HG02588 (cell line): ENCODE data around the gene DNAJC3.
"Not testable (repeated sequence)": the region's sequence is repeated elsewhere in the genome, so short reads cannot be mapped to it uniquely, and the experiment has no call there.

ENCODE experiments used
- ATAC-seq: cut with Tn5 transposase; IDR thresholded peaks from one replicate; pipeline ENCODE4 v1.9.1; 2021; ENCODE audit warnings: mild to moderate bottlenecking, moderate library complexity; ENCODE audit not compliant: unreplicated experiment

The DNAJC3 gene

GRCh38 chr13:95763601-95764000 is 86.7 kb downstream of the DNAJC3 start:
- ATAC-seq, result no peak

GRCh38 chr13:95771905-95772304 is 95.0 kb downstream of the DNAJC3 start:
- ATAC-seq, result no peak

- ATAC-seq, result no peak
Observed at GRCh38 chr13:95779522-95779921, 102.6 kb downstream of the DNAJC3 start.

- ATAC-seq, result no peak
Observed at GRCh38 chr13:95781016-95781415, 104.1 kb downstream of the DNAJC3 start.

GRCh38 chr13:95781940-95782339 is 105.0 kb downstream of the DNAJC3 start:
- ATAC-seq, result not testable (repeated sequence)

- ATAC-seq, result no peak
Observed at GRCh38 chr13:95783747-95784146, 106.8 kb downstream of the DNAJC3 start.

GRCh38 chr13:95784161-95784899 is 107.4 kb downstream of the DNAJC3 start:
- ATAC-seq, result no peak

GRCh38 chr13:95784900-95785290 is 108.0 kb downstream of the DNAJC3 start:
- ATAC-seq, result no peak

GRCh38 chr13:95787356-95788099 is 110.6 kb downstream of the DNAJC3 start:
- ATAC-seq, result no peak

GRCh38 chr13:95788100-95788463 is 111.1 kb downstream of the DNAJC3 start:
- no peak for ATAC-seq

- not testable (repeated sequence) for ATAC-seq
Observed at GRCh38 chr13:95789315-95789714, 112.4 kb downstream of the DNAJC3 start.

- ATAC-seq, result no peak
Observed at GRCh38 chr13:95791084-95791722, 114.3 kb downstream of the DNAJC3 start.

GRCh38 chr13:95793018-95793555 is 116.1 kb downstream of the DNAJC3 start:
- ATAC-seq, result no peak

- ATAC-seq, result no peak
Observed at GRCh38 chr13:95793781-95794180, 116.8 kb downstream of the DNAJC3 start.

GRCh38 chr13:95797016-95797415 is 120.1 kb downstream of the DNAJC3 start:
- ATAC-seq, result no peak

GRCh38 chr13:95800436-95800835 is 123.5 kb downstream of the DNAJC3 start:
- ATAC-seq, result no peak

GRCh38 chr13:95801825-95802224 is 124.9 kb downstream of the DNAJC3 start:
- ATAC-seq, result no peak

GRCh38 chr13:95805921-95806320 is 129.0 kb downstream of the DNAJC3 start:
- no peak for ATAC-seq

GRCh38 chr13:95809429-95809828 is 132.5 kb downstream of the DNAJC3 start:
- ATAC-seq, result no peak

- ATAC-seq, result no peak
Observed at GRCh38 chr13:95813139-95813538, 136.2 kb downstream of the DNAJC3 start.

- no peak for ATAC-seq
Observed at GRCh38 chr13:95814495-95814894, 137.6 kb downstream of the DNAJC3 start.

- ATAC-seq, result no peak
Observed at GRCh38 chr13:95822303-95822702, 145.4 kb downstream of the DNAJC3 start.
